GM23248 (cell line): ENCODE data around the gene SEC24B. TPM values are rescaled to one million over a fixed set of nuclear protein-coding genes. Genes with fewer than 3 reads are reported as not detected.

Experiments used
- DNase-seq: peaks from one replicate; pipeline ENCODE4 v3.0.0-alpha.2; 2015
- H2AFZ ChIP-seq: fragments of 200-600 bp; sonication (generic); 2 replicates; pipeline ENCODE4 v1.6.1; 2016; ENCODE audit warnings: antibody characterized with exemption
- H3F3A ChIP-seq: fragments of 200-600 bp; sonication (generic); 2 replicates; pipeline ENCODE4 v1.6.1; 2016; ENCODE audit warnings: mild to moderate bottlenecking, antibody characterized with exemption, mixed run types; ENCODE audit not compliant: insufficient read depth
- H3K27ac ChIP-seq: fragments of 200-600 bp; sonication (generic); 2 replicates; pipeline ENCODE4 v1.5.1; 2016; ENCODE audit warnings: mild to moderate bottlenecking
- H3K27me3 ChIP-seq: fragments of 200-600 bp; sonication (generic); replicated peaks from 2 replicates; pipeline ENCODE4 v1.6.1; 2016; ENCODE audit warnings: mild to moderate bottlenecking; ENCODE audit not compliant: insufficient read depth
- H3K36me3 ChIP-seq: fragments of 200-600 bp; sonication (generic); 2 replicates; pipeline ENCODE4 v1.6.1; 2016; ENCODE audit warnings: low read depth, mild to moderate bottlenecking
- H3K4me1 ChIP-seq: fragments of 200-600 bp; sonication (generic); 2 replicates; pipeline ENCODE4 v1.6.1; 2016; ENCODE audit warnings: mild to moderate bottlenecking; ENCODE audit not compliant: insufficient read depth
- H3K4me2 ChIP-seq: fragments of 200-600 bp; sonication (generic); one replicate; pipeline ENCODE4 v1.6.1; 2016; ENCODE audit warnings: mild to moderate bottlenecking; ENCODE audit not compliant: unreplicated experiment
- H3K4me3 ChIP-seq: fragments of 200-600 bp; sonication (generic); 2 replicates; pipeline ENCODE4 v1.5.1; 2016; ENCODE audit warnings: mild to moderate bottlenecking
- H3K79me2 ChIP-seq: fragments of 200-600 bp; sonication (generic); 2 replicates; pipeline ENCODE4 v1.6.1; 2016; ENCODE audit warnings: mild to moderate bottlenecking; ENCODE audit not compliant: insufficient read depth
- H3K9ac ChIP-seq: fragments of 200-600 bp; sonication (generic); 2 replicates; pipeline ENCODE4 v1.6.1; 2016; ENCODE audit warnings: mild to moderate bottlenecking
- H3K9me2 ChIP-seq: fragments of 200-600 bp; sonication (generic); 2 replicates; pipeline ENCODE4 v1.6.1; 2016; ENCODE audit warnings: mixed run types, mild to moderate bottlenecking, moderate library complexity; ENCODE audit not compliant: insufficient read depth
- H3K9me3 ChIP-seq: fragments of 200-600 bp; sonication (generic); one replicate; pipeline ENCODE4 v1.6.1; 2017; ENCODE audit warnings: low read depth
- H4K20me1 ChIP-seq: fragments of 200-600 bp; sonication (generic); 2 replicates; pipeline ENCODE4 v1.6.0; 2016; ENCODE audit not compliant: insufficient read depth
- EZH2 ChIP-seq: fragments of 200-600 bp; sonication (generic); IDR thresholded peaks from 2 replicates; pipeline ENCODE4 v1.6.1; 2018; ENCODE audit warnings: antibody characterized with exemption, mild to moderate bottlenecking; ENCODE audit not compliant: insufficient read depth, poor library complexity, severe bottlenecking
- EZH2phosphoT487 ChIP-seq: fragments of 200-600 bp; sonication (generic); IDR thresholded peaks from 2 replicates; pipeline ENCODE4 v1.6.1; 2018; ENCODE audit warnings: antibody characterized with exemption, moderate library complexity, mild to moderate bottlenecking, low read depth; ENCODE audit not compliant: insufficient read depth
- WGBS, 2 experiments: methylation state at CpG; one replicate each; pipeline ENCODE4 v1.1.6; 2015 to 2017; ENCODE audit warnings: low lambda C conversion rate in 2 of 2, low coverage in 1 of 2; ENCODE audit errors: missing lambda C conversion rate in 2 of 2; 5-methylcytosine and 5-hydroxymethylcytosine counted together
- in situ Hi-C: fragments of 300-500 bp; cut with MboI; formaldehyde crosslinking; loops from 2 replicates; pipeline ENCODE4 v1.15.0; 2020
- polyA plus RNA-seq: library from polyadenylated mRNA; unstranded; fragments of >200 nt; fragmentation: Nextera tagmentation; extraction: Ambion mirVana; gene quantifications from 2 replicates; pipeline ENCODE4 v1.2.1, GENCODE V29; 2016
- total RNA-seq: library from RNA; depleted of rRNA; stranded (reverse); fragments of >200 nt; shearing (Covaris generic); gene quantifications from 2 replicates; pipeline ENCODE4 v1.2.3, GENCODE V29; 2014

Gene SEC24B
- total and polyA plus RNA-seq, 2 experiments from 2014 or later, result 20.3 to 26.6 TPM

- no peak for DNase-seq
- Histone ChIP-seq H3K9me2 (no peaks in the 10 kb centered on the region), H3K4me3 (no peak overlapping the region), H3K27me3 (no peaks in the 10 kb centered on the region), H3K9ac (no peak overlapping the region), H3K27ac (no peak overlapping the region), H3K4me1 (peaks cover 13% of the 10 kb centered on the region), H2AFZ (no peak overlapping the region), H4K20me1 (no peaks in the 10 kb centered on the region), H3F3A (peaks cover 42% of the 10 kb centered on the region), H3K9me3 (no peaks in the 10 kb centered on the region), H3K36me3 (peaks cover 31% of the 10 kb centered on the region), H3K79me2 (no peaks in the 10 kb centered on the region), H3K4me2 (no peak overlapping the region)
- TF ChIP-seq EZH2phosphoT487 (no peak), EZH2 (no peak)
- in situ Hi-C loops, result no loop called here
- 96% methylated on average over 1 of the region's 1 CpG for WGBS, 2 experiments
Measured at GRCh38 chr4:109545401-109545800, 111.8 kb downstream of the SEC24B start.

GRCh38 chr4:109547394-109547793 lies 113.8 kb downstream of the SEC24B start:
- H3K36me3 ChIP-seq, result peaks cover 11% of the 10 kb centered on the region
- in situ Hi-C loops, result no loop called here
- H3K4me1 ChIP-seq, result peaks cover 13% of the 10 kb centered on the region
- no peak overlapping the region for H3K4me3 ChIP-seq
- H3K27ac ChIP-seq, result no peak overlapping the region
- H4K20me1 ChIP-seq, result no peaks in the 10 kb centered on the region
- no peaks in the 10 kb centered on the region for H3K9me2 ChIP-seq
- WGBS, 2 experiments, result 86 to 87% methylated on average over 5 of the region's 5 CpGs
- no peak for DNase-seq
- H3K9ac ChIP-seq, result no peak overlapping the region
- TF ChIP-seq EZH2 (no peak), EZH2phosphoT487 (no peak)
- no peak overlapping the region for H3K4me2 ChIP-seq
- no peaks in the 10 kb centered on the region for H3K79me2 ChIP-seq
- H2AFZ ChIP-seq, result no peak overlapping the region
- no peaks in the 10 kb centered on the region for H3K9me3 ChIP-seq
- no peaks in the 10 kb centered on the region for H3K27me3 ChIP-seq
- peaks cover 42% of the 10 kb centered on the region for H3F3A ChIP-seq

DNA sequence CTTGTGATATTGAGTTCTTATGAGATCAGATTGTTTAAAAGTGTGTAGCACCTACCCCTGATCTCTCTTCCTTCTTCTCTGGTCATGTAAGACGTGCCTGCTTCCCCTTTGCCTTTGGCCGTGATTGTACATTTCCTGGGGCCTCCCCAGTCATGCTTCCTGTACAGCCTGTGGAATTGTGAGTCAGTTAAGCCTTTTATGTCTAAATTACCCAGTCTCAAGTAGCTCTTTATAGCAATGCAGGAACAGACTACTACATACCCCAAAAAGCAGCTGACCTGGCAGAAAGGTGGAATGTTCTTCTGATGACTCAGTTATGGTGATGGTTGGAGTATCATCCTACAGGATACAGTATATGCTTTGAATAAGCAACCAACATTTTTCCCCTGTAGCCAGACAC lies 115.0 kb downstream of the SEC24B start:
- Histone ChIP-seq H4K20me1 (no peaks in the 10 kb centered on the region), H3K4me3 (0 out of 2 replicates have a peak overlapping the region, but pooled peaks have one; percentile 21), H3K4me2 (peak overlapping the region; percentile 15), H3K9me2 (no peaks in the 10 kb centered on the region), H3K9ac (no peak overlapping the region), H3K9me3 (no peaks in the 10 kb centered on the region), H3K4me1 (peaks cover 13% of the 10 kb centered on the region), H3K79me2 (no peaks in the 10 kb centered on the region), H3K36me3 (peaks cover 6% of the 10 kb centered on the region), H3K27me3 (no peaks in the 10 kb centered on the region), H3F3A (peaks cover 40% of the 10 kb centered on the region), H2AFZ (peak overlapping the region; percentile 51), H3K27ac (peak overlapping the region; percentile 65)
- in situ Hi-C loops, result no loop called here
- peak; percentile 84 for DNase-seq
- 13 to 15% methylated on average over 2 of the region's 2 CpGs for WGBS, 2 experiments
- TF ChIP-seq EZH2phosphoT487 (no peak), EZH2 (no peak)

DNA sequence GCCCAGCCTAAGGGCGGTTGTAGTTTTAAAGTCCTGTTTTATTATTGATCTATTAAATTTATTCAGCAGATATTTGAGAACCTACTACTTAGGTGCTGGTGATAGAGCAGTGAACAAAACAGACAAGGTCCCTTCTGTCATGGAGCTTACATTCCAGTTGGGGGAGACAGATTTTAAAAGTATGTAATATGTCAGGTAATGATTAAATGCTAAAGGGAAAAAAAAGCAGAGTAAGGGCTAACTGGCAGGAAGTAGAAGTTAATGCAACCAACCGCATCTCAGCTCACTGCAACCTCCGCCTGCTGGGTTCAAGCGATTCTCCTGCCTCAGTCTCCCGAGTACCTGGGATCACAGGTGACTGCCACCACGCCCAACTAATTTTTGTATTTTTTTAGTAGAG lies 118.6 kb downstream of the SEC24B start:
- no peak overlapping the region for H3K27ac ChIP-seq
- H3K27me3 ChIP-seq, result no peaks in the 10 kb centered on the region
- no peaks in the 10 kb centered on the region for H3K79me2 ChIP-seq
- H3K9ac ChIP-seq, result no peak overlapping the region
- in situ Hi-C loops, result no loop called here
- H3K36me3 ChIP-seq, result peaks cover 5% of the 10 kb centered on the region; the same call in 1 of the 2 replicates
- 91 to 97% methylated on average over 6 of the region's 6 CpGs for WGBS, 2 experiments
- H3K9me2 ChIP-seq, result no peaks in the 10 kb centered on the region
- H3K9me3 ChIP-seq, result no peaks in the 10 kb centered on the region
- H4K20me1 ChIP-seq, result no peaks in the 10 kb centered on the region
- H3K4me2 ChIP-seq, result no peak overlapping the region
- no peak overlapping the region for H2AFZ ChIP-seq
- no peak for TF ChIP-seq EZH2
- TF ChIP-seq EZH2phosphoT487, result no peak
- no peak overlapping the region for H3K4me3 ChIP-seq
- DNase-seq, result no peak
- H3F3A ChIP-seq, result peaks cover 28% of the 10 kb centered on the region
- H3K4me1 ChIP-seq, result peaks cover 18% of the 10 kb centered on the region

DNA sequence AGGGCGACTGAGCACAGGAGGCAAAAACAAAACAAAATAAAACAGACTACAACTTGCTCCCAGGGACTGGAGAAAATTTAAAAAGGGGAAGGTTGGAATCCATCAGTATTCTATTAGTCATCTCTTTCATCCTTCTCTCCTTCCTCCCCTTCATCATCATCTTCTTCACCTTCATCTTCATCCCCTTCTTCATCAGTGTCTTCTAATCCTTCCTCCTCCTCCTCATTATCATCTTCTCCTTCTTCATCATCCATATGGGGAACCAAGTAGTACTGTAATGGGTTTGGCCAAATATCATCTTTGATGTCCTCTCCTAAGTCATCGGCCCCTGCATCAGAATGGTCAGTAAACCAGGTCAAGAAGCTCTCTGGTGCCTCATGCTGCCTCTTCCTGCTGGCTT lies 119.5 kb downstream of the SEC24B start:
- no peak overlapping the region for H3K4me3 ChIP-seq
- no peaks in the 10 kb centered on the region for H3K9me2 ChIP-seq
- no peaks in the 10 kb centered on the region for H3K27me3 ChIP-seq
- peaks cover 19% of the 10 kb centered on the region for H3F3A ChIP-seq
- in situ Hi-C loops, result no loop called here
- H4K20me1 ChIP-seq, result no peaks in the 10 kb centered on the region
- H3K4me2 ChIP-seq, result no peak overlapping the region
- H2AFZ ChIP-seq, result no peak overlapping the region
- no peaks in the 10 kb centered on the region for H3K79me2 ChIP-seq
- H3K9ac ChIP-seq, result no peak overlapping the region
- TF ChIP-seq EZH2phosphoT487, result no peak
- no peak for TF ChIP-seq EZH2
- no peaks in the 10 kb centered on the region for H3K9me3 ChIP-seq
- H3K4me1 ChIP-seq, result peaks cover 16% of the 10 kb centered on the region
- no peaks in the 10 kb centered on the region for H3K36me3 ChIP-seq
- no peak overlapping the region for H3K27ac ChIP-seq
- DNase-seq, result no peak
- WGBS, 2 experiments, result 95 to 97% methylated on average over 2 of the region's 2 CpGs
